PC-3 (cell line): ENCODE measurements around the gene NTM. TPM values are rescaled to one million over a fixed set of nuclear protein-coding genes. Genes with fewer than 3 reads are reported as not detected.
A peak's percentile ranks its signal among the peaks of the same experiment; 100 is the strongest.

ENCODE experiments used
- ATAC-seq: fragments of 200-7000 bp; cut with Tn5 transposase; 2 replicates; pipeline ENCODE4 v1.9.1; 2020; ENCODE audit warnings: mild to moderate bottlenecking, moderate library complexity
- BruUV-seq: library from RNA; stranded (reverse); fragments of 400-500 nt; replicated peaks from 2 replicates; lab custom pipeline; 2021; lab: Mats Ljungman, UMichigan
- CTCF ChIA-PET: fragments of 300-600 bp; sonication (Branson Sonifier 250); formaldehyde crosslinking; loops from one replicate; lab custom pipeline; 2022; ENCODE audit warnings: antibody characterized with exemption; lab: Charles Lee
- POLR2A ChIA-PET: fragments of 300-600 bp; sonication (Branson Sonifier 250); formaldehyde crosslinking; loops from one replicate; lab custom pipeline; 2022; ENCODE audit warnings: antibody characterized with exemption; ENCODE audit not compliant: unreplicated experiment; lab: Charles Lee
- DNase-seq: peaks from one replicate; pipeline ENCODE4 v3.0.0-alpha.2; 2015
- H2AFZ ChIP-seq: fragments of 300-600 bp; sonication (generic); 2 replicates; pipeline ENCODE4 v1.6.0; 2016; ENCODE audit warnings: antibody characterized with exemption, low read length
- H3F3A ChIP-seq: fragments of 300-600 bp; sonication (generic); one replicate; pipeline ENCODE4 v1.6.0; 2017; ENCODE audit warnings: antibody characterized with exemption, low read length, control low read depth, mild to moderate bottlenecking; ENCODE audit not compliant: unreplicated experiment
- H3K27ac ChIP-seq: fragments of 300-600 bp; sonication (generic); 2 replicates; pipeline ENCODE4 v1.5.1; 2016; ENCODE audit warnings: mild to moderate bottlenecking, low read length
- H3K27me3 ChIP-seq: fragments of 300-600 bp; sonication (generic); 2 replicates; pipeline ENCODE4 v1.6.1; 2016; ENCODE audit warnings: low read length, mixed read lengths
- H3K36me3 ChIP-seq: fragments of 300-600 bp; sonication (generic); 2 replicates; pipeline ENCODE4 v1.6.1; 2016; ENCODE audit warnings: low read depth, mixed run types, low read length, mixed read lengths
- H3K4me1 ChIP-seq: fragments of 300-600 bp; sonication (generic); 2 replicates; pipeline ENCODE4 v1.5.1; 2016; ENCODE audit warnings: low read length; ENCODE audit not compliant: insufficient read depth
- H3K4me2 ChIP-seq: fragments of 300-600 bp; sonication (generic); 2 replicates; pipeline ENCODE4 v1.6.0; 2016; ENCODE audit warnings: low read length
- H3K4me3 ChIP-seq: fragments of 300-600 bp; sonication (generic); 2 replicates; pipeline ENCODE4 v1.5.1; 2016; ENCODE audit warnings: mild to moderate bottlenecking, low read length, mixed read lengths
- H3K79me2 ChIP-seq: fragments of 300-600 bp; sonication (generic); 2 replicates; pipeline ENCODE4 v1.6.1; 2017; ENCODE audit warnings: low read length, mixed read lengths
- H3K9ac ChIP-seq: fragments of 300-600 bp; sonication (generic); 2 replicates; pipeline ENCODE4 v1.6.0; 2016; ENCODE audit warnings: mild to moderate bottlenecking, low read length
- H3K9me2 ChIP-seq: fragments of 300-600 bp; sonication (generic); replicated peaks from 2 replicates; pipeline ENCODE4 v1.6.1; 2016; ENCODE audit warnings: mixed run types, low read length, mixed read lengths
- H3K9me3 ChIP-seq: fragments of 300-600 bp; sonication (generic); 2 replicates; pipeline ENCODE4 v1.6.1; 2016; ENCODE audit warnings: low read length, mixed read lengths
- H4K20me1 ChIP-seq: fragments of 300-600 bp; sonication (generic); 2 replicates; pipeline ENCODE4 v1.6.1; 2016; ENCODE audit warnings: low read length, mixed read lengths
- CTCF ChIP-seq: fragments of 300-600 bp; sonication (generic); conservative IDR thresholded peaks from 2 replicates; pipeline ENCODE4 v1.5.1; 2017; ENCODE audit warnings: antibody characterized with exemption, low read depth, mild to moderate bottlenecking, low read length
- EZH2 ChIP-seq: fragments of 300-600 bp; sonication (generic); IDR thresholded peaks from one replicate; pipeline ENCODE4 v1.6.1; 2017; ENCODE audit warnings: antibody characterized with exemption, mild to moderate bottlenecking, low read length; ENCODE audit not compliant: unreplicated experiment
- EZH2phosphoT487 ChIP-seq: fragments of 300-600 bp; sonication (generic); IDR thresholded peaks from 2 replicates; pipeline ENCODE4 v1.6.1; 2018; ENCODE audit warnings: mild to moderate bottlenecking, antibody characterized with exemption, low read length, borderline replicate concordance
- intact Hi-C: fragments of 100-400 bp; cut with micrococcal nuclease; formaldehyde crosslinking; loops from 2 replicates; pipeline ENCODE4 v1.9.0; 2023
- total RNA-seq: library from RNA; depleted of rRNA; stranded (reverse); fragments of >200 nt; gene quantifications from 2 replicates; pipeline ENCODE4 v1.2.3, GENCODE V29; 2014

Gene NTM
- total RNA-seq, 1 experiment from 2014 or later: not detected

DNA sequence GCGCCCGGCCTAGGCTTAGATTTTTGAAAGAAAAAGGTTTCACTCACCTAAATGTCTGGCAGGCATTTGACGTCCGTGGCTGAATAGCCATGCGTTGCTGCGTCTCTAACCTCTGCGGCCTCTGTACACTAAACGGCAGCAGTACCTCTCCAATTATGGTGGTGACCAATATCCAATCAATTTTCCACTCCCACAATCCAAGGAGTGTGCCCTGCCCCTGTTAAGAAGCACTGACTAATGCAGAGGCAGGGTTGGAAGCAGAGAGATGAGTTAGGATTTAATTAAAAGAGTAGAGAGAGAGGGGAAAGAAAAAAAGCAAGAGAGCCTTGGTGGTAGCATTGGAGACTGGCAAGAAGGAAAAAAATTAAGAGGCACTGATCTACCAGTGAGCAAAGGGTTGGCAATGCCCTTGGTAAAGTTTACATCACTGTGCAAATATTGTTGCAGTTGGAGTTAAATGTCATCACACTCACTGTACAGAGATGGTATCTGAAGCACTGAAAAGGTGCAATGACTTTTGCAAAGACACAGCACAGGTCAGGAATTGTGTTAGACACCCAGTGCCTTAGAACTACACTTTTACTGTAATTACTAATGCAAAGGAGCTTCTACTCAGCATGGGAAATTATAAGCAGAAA, 526.7 kb downstream of the NTM start:
- peak overlapping the region; percentile 64 for H3K4me3 ChIP-seq
- ATAC-seq: peak; percentile 75
- H4K20me1 ChIP-seq: no peaks in the 10 kb centered on the region
- intact Hi-C loops: loop anchor here (1.0 kb wide), 1 partner anchor 26 kb away; no protein-coding TSS in a partner anchor
- no peaks in the 10 kb centered on the region for H3F3A ChIP-seq
- ChIA-PET CTCF (no interaction called here), POLR2A (interaction anchor here (0.6 kb wide), 1 partner anchor 9 kb away, joined by 12 read pairs; no protein-coding TSS in a partner anchor)
- peak; percentile 74 for DNase-seq
- H3K9ac ChIP-seq: peak overlapping the region; percentile 72
- H3K27me3 ChIP-seq: no peaks in the 10 kb centered on the region
- no peaks in the 10 kb centered on the region for H3K9me3 ChIP-seq
- peak overlapping the region; percentile 93 for H3K27ac ChIP-seq
- TF ChIP-seq EZH2phosphoT487: no peak
- TF ChIP-seq CTCF: no peak
- no peak for TF ChIP-seq EZH2
- H3K79me2 ChIP-seq: peaks cover 19% of the 10 kb centered on the region
- H3K9me2 ChIP-seq: no peaks in the 10 kb centered on the region
- BruUV-seq: TSS peak; percentile 95
- H3K36me3 ChIP-seq: no peaks in the 10 kb centered on the region
- H2AFZ ChIP-seq: peak overlapping the region; percentile 56
- H3K4me1 ChIP-seq: peaks cover 29% of the 10 kb centered on the region; the same call in 1 of the 2 replicates
- H3K4me2 ChIP-seq: peak overlapping the region; percentile 78

GRCh38 chr11:131897956-131898355, 527.5 kb downstream of the NTM start:
- Histone ChIP-seq H3K79me2 (peaks cover 19% of the 10 kb centered on the region), H3K9me2 (no peaks in the 10 kb centered on the region), H3K9me3 (no peaks in the 10 kb centered on the region), H3K9ac (no peak overlapping the region), H3K36me3 (no peaks in the 10 kb centered on the region), H3K4me1 (peaks cover 29% of the 10 kb centered on the region; the same call in 1 of the 2 replicates), H3K27ac (peak overlapping the region; percentile 93), H3K4me2 (0 out of 2 replicates have a peak overlapping the region, but pooled peaks have one; percentile 13), H2AFZ (no peak overlapping the region), H3K4me3 (no peak overlapping the region), H3F3A (no peaks in the 10 kb centered on the region), H3K27me3 (no peaks in the 10 kb centered on the region), H4K20me1 (no peaks in the 10 kb centered on the region)
- TF ChIP-seq EZH2phosphoT487 (no peak), CTCF (no peak), EZH2 (no peak)
- ChIA-PET POLR2A (no interaction called here), CTCF (no interaction called here)
- ATAC-seq (no peak), DNase-seq (no peak)
- BruUV-seq: no TSS peak
- intact Hi-C loops: loop anchor here (1.0 kb wide), 1 partner anchor 25 kb away; no protein-coding TSS in a partner anchor

- Histone ChIP-seq H3K36me3 (no peaks in the 10 kb centered on the region), H3K9ac (no peak overlapping the region), H3K4me3 (no peak overlapping the region), H2AFZ (no peak overlapping the region), H3K79me2 (peaks cover 15% of the 10 kb centered on the region), H3K9me3 (no peaks in the 10 kb centered on the region), H3K27me3 (no peaks in the 10 kb centered on the region), H3F3A (no peaks in the 10 kb centered on the region), H3K27ac (no peak overlapping the region), H4K20me1 (no peaks in the 10 kb centered on the region), H3K4me1 (peaks cover 29% of the 10 kb centered on the region; the same call in 1 of the 2 replicates), H3K4me2 (no peak overlapping the region), H3K9me2 (no peaks in the 10 kb centered on the region)
- POLR2A ChIA-PET: no interaction called here
- DNase-seq (no peak), ATAC-seq (no peak)
- CTCF ChIA-PET: no interaction called here
- intact Hi-C loops: no loop called here
- BruUV-seq: no TSS peak
- TF ChIP-seq CTCF: no peak
- TF ChIP-seq EZH2: no peak
- no peak for TF ChIP-seq EZH2phosphoT487
Measured at GRCh38 chr11:131898949-131899348, 528.5 kb downstream of the NTM start.
